ENCODE results near the gene LRRC10B.

Gene LRRC10B

DNA sequence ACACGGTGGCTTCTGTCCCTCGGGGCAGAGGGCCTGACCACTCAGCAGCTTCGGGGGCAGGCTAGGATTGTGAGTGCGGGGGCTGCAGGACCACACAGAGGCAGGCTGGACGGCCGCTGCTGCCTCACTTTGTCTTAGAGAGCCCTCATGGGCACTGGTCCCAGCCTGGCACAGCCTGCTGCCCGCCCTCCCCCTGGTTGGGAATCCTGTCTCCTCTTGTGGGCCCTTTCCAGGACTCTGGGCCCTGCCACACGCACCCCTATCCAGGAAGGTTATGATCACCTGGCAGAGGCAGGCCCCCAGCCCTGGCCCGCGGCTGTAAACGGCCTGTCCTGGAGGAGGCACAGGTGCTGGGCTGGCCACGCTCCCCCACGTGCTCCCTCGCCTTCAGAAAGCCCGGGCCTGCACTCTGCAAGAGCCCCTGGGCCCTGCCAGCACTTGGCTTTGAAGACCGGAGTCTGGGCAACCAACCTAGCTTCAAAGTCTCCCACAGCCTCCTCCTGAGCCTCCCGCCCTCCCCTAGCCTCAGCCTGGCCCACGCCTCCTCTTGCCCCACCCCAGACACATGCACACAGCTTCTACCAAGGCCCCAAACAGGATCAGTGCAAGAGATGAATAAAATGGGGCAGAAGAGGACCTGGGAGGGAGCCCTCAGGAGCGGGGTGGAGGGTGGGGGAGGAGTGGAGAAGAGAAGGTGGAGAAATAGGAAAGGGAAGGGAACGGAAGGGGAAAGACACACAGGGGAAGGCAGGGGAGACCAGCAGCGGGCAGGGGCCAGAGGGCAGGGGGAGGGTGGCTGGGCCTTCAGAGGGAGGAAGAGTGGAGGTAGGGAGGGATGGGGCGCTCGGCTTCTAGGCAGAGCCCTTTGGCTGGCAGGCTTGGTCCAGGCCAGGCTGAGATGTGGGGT lies 41.4 kb downstream of the LRRC10B start:
- DNase-seq, result no peak

GRCh38 chr11:61550665-61551227 lies 42.2 kb downstream of the LRRC10B start:
- DNase-seq, result no peak

DNA sequence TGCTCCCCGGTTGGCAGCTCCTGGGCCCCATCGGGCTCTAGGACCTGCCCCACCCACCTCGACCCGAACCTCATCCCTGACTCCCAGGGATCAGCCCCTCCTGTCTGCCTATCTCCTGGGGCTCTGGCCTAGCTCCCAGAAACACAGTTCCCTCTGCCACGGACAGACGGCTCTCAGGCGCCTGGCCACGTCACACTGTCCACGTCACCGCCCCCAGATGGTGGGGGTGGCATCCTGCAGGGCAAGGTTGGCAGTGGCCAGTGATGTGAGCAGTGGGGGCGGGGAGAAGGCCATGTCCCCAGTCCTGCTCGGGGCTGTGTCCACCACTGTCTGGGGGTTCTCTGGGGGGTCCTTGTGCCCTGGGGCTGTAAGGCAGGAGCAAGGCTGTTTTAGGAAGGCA lies 43.1 kb downstream of the LRRC10B start:
- DNase-seq, result no peak

GRCh38 chr11:61552108-61552635 lies 43.6 kb downstream of the LRRC10B start:
- no peak for DNase-seq

GRCh38 chr11:61553373-61554171 lies 45.0 kb downstream of the LRRC10B start:
- no peak for DNase-seq

- no peak for DNase-seq
These were observed 45.8 kb downstream of the LRRC10B start for GRCh38 chr11:61554172-61554988.

DNA sequence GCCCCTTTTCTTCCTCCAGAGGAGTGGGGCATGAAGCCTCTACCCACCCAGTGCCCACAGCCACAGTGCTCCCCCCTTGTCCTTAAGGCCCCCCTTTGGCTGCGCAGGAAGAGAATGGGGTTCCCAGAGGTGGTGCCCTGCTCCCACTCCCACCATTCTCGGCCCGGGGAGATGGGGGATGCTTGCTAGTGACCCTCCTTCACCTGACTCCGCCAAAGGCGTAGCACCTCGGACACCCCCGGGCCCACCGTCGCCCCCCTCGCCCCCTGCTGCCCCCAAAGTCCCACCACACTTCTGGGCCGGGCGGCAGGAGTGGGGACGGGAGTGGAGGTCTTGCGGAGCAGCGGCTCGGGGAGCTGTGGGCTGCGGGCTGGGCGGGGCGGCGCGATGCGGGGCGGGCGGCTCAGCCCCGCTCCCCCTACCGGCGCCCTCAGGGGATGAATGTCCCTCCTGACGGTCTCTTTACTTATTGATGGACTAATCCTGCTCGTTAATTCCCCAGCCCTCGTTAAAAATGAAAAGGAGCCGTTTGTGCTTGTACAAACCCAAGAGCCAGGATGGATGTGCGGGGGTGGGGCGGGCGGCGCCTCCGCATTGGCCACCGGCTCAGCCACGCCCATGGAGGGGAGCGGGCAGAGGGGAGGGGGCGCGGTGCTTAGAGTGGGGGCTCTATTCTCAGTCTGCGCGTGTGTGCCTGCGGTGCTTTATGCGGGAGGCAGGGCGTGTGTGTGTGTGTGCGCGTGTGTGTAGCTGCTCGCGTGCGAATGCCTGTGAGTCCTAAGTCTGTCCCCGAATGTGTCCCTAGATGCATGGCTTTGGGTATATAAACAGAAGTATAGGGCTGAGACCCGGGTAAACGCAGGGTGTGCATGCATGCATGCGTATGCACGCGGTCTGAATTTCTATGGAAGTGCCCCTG lies 46.8 kb downstream of the LRRC10B start:
- DNase-seq, result no peak

GRCh38 chr11:61555978-61556377 lies 47.4 kb downstream of the LRRC10B start:
- no peak for DNase-seq

DNA sequence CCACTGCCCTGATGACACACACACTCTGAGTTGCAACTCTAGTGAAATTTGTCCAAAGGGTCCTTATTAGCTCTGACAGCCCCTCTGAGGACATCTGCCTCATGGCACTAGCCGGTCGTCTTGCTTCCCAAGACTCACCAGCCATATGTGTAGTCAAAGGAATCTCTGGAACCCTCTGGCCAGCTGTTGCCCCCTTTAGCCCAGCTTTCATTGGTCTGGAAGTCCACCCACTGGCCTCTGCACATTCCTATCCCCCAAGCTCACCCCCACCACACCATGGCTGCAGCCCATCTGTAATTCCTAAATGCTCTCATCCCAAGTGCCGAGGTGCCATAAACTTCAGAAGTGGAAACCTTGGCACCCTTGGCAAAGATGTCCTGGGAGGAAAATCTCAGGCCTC lies 48.1 kb downstream of the LRRC10B start:
- DNase-seq, result no peak
